Bronchial epithelial cell (primary cell): Measurements from ENCODE around the gene PITX3. TPM values are rescaled to one million over a fixed set of nuclear protein-coding genes. Genes with fewer than 3 reads are reported as not detected.
"Not testable (repeated sequence)": the region's sequence is repeated elsewhere in the genome, so short reads cannot be mapped to it uniquely, and the experiment has no call there.

Source experiments
- DNase-seq: peaks from one replicate; pipeline ENCODE4 v3.0.0-alpha.2; 2010; ENCODE audit warnings: low read depth
- FAIRE-seq: peaks from 2 replicates; lab custom pipeline; 2011; peaks lifted over from hg19 to GRCh38; lab: Jason Lieb, UNC
- H3K27me3 ChIP-seq: 2 replicates; pipeline ENCODE4 v1.5.1; 2011; ENCODE audit warnings: low read length; ENCODE audit not compliant: control insufficient read depth, insufficient read depth
- H3K36me3 ChIP-seq: 2 replicates; pipeline ENCODE4 v1.5.1; 2011; ENCODE audit warnings: low read length; ENCODE audit not compliant: control insufficient read depth, insufficient read depth
- H3K4me3 ChIP-seq: 2 replicates; pipeline ENCODE4 v1.5.1; 2011; ENCODE audit warnings: mild to moderate bottlenecking, low read depth, low read length, control low read depth
- CTCF ChIP-seq: IDR thresholded peaks from 2 replicates; pipeline ENCODE4 v1.5.1; 2011; ENCODE audit warnings: mild to moderate bottlenecking, moderate library complexity, low read length, control low read depth, inconsistent platforms; ENCODE audit not compliant: insufficient read depth, severe bottlenecking
- total RNA-seq: library from RNA; depleted of rRNA; stranded (reverse); fragments of >200 nt; gene quantifications from 2 replicates; pipeline ENCODE4 v1.2.1, GENCODE V29; 2014

Gene PITX3
- total RNA-seq, 1 donor from 2014 or later = not detected

- Histone ChIP-seq H3K36me3 (no peaks in the 10 kb centered on the region), H3K4me3 (no peak overlapping the region), H3K27me3 (no peaks in the 10 kb centered on the region)
- no peak for TF ChIP-seq CTCF
- FAIRE-seq (no peak), DNase-seq (no peak)
Observed at GRCh38 chr10:102222797-102223196, 18.5 kb downstream of the PITX3 start.

GRCh38 chr10:102220612-102221011, 20.7 kb downstream of the PITX3 start:
- Histone ChIP-seq H3K27me3 (no peaks in the 10 kb centered on the region), H3K36me3 (no peaks in the 10 kb centered on the region), H3K4me3 (no peak overlapping the region)
- no peak for FAIRE-seq
- no peak for TF ChIP-seq CTCF
- no peak for DNase-seq

- no peaks in the 10 kb centered on the region for H3K27me3 ChIP-seq
- FAIRE-seq = no peak
- no peak overlapping the region for H3K4me3 ChIP-seq
- TF ChIP-seq CTCF = no peak
- H3K36me3 ChIP-seq = no peaks in the 10 kb centered on the region
- no peak for DNase-seq
Observed at GRCh38 chr10:102219370-102219769, 21.9 kb downstream of the PITX3 start.

- not testable (repeated sequence) for H3K4me3 ChIP-seq, H3K27me3 ChIP-seq, DNase-seq, H3K36me3 ChIP-seq, FAIRE-seq
Observed at GRCh38 chr10:102213599-102213998, 27.7 kb downstream of the PITX3 start.

- Histone ChIP-seq H3K4me3 (no peak overlapping the region), H3K27me3 (no peaks in the 10 kb centered on the region), H3K36me3 (no peaks in the 10 kb centered on the region)
- TF ChIP-seq CTCF = no peak
- FAIRE-seq (no peak), DNase-seq (no peak)
Observed at GRCh38 chr10:102211615-102212299, 29.6 kb downstream of the PITX3 start.

- DNase-seq = no peak
- FAIRE-seq = no peak
- Histone ChIP-seq H3K36me3 (no peaks in the 10 kb centered on the region), H3K4me3 (no peak overlapping the region), H3K27me3 (no peaks in the 10 kb centered on the region)
- no peak for TF ChIP-seq CTCF
Observed at GRCh38 chr10:102208311-102209035, 32.8 kb downstream of the PITX3 start.
